C4-2B (cell line): ENCODE data around the gene ROR1.

Experiments
- H3K27ac ChIP-seq: fragments of 450-650 bp; 2 replicates; pipeline ENCODE4 v1.5.1; 2017
- CTCF ChIP-seq: fragments of 450-650 bp; conservative IDR thresholded peaks from 2 replicates; pipeline ENCODE4 v1.5.1; 2017; ENCODE audit warnings: mild to moderate bottlenecking
- ZFX ChIP-seq: fragments of 450-650 bp; IDR thresholded peaks from 2 replicates; pipeline ENCODE4 v1.6.1; 2017

ROR1 gene

GRCh38 chr1:63955370-63956145 is 181.7 kb downstream of the ROR1 start:
- TF ChIP-seq CTCF, result no peak
- no peak for TF ChIP-seq ZFX
- H3K27ac ChIP-seq, result no peak overlapping the region

- H3K27ac ChIP-seq, result no peak overlapping the region
- TF ChIP-seq ZFX (no peak), CTCF (no peak)
These were observed 184.7 kb downstream of the ROR1 start for GRCh38 chr1:63958556-63958955.

GRCh38 chr1:63960326-63960725 is 186.5 kb downstream of the ROR1 start:
- H3K27ac ChIP-seq, result no peak overlapping the region
- no peak for TF ChIP-seq ZFX
- TF ChIP-seq CTCF, result no peak

- TF ChIP-seq CTCF, result no peak
- no peak for TF ChIP-seq ZFX
- H3K27ac ChIP-seq, result no peak overlapping the region
These were observed 192.2 kb downstream of the ROR1 start for GRCh38 chr1:63966016-63966415.

GRCh38 chr1:63967901-63968300 is 194.1 kb downstream of the ROR1 start:
- TF ChIP-seq ZFX, result no peak
- no peak for TF ChIP-seq CTCF
- H3K27ac ChIP-seq, result no peak overlapping the region

- H3K27ac ChIP-seq, result no peak overlapping the region
- TF ChIP-seq ZFX, result no peak
- TF ChIP-seq CTCF, result no peak
These were observed 195.0 kb downstream of the ROR1 start for GRCh38 chr1:63968663-63969440.

- TF ChIP-seq CTCF (no peak), ZFX (no peak)
- H3K27ac ChIP-seq, result no peak overlapping the region
These were observed 195.7 kb downstream of the ROR1 start for GRCh38 chr1:63969441-63969901.
